Small intestine (tissue), 4 donors: ENCODE results near the gene USE1. TPM values are rescaled to one million over a fixed set of nuclear protein-coding genes. Genes with fewer than 3 reads are reported as not detected.

ENCODE experiments used
- polyA plus RNA-seq, 4 donors: library from polyadenylated mRNA; stranded (reverse) in 3 of 4; unstranded in 1 of 4; fragments of 200-250 nt in 3 of 4; fragments of 120-200 nt in 1 of 4; gene quantifications; one replicate each; pipeline versions ENCODE4 v1.2.1 to v1.2.3, GENCODE V29; 2013
- donor health status: healthy with polysubstance abuse.
- donor health status: Bipolar disorder and iron deficiency.
- donor health status: healthy.

USE1 gene
- polyA plus RNA-seq, 4 donors, result 31.7 to 40.5 (median 37.2) TPM

Other genes with a start within 250 kb of the USE1 start
- gene CPAMD8, start 188.5 kb upstream of the USE1 start, polyA plus RNA-seq, result 1 to 10 TPM in 3 of 4 donors, under 1 TPM in 1; 0.45 to 7.1 (median 3.1) TPM
- 10 to 100 TPM in 2 of 4 donors, 1 to 10 TPM in 2; 7.4 to 16.5 (median 13.2) TPM for gene HAUS8, start 139.9 kb upstream of the USE1 start, polyA plus RNA-seq
- gene MYO9B, start 139.6 kb upstream of the USE1 start, polyA plus RNA-seq, result 10 to 100 TPM; 31.6 to 62.1 (median 47.9) TPM
- 10 to 100 TPM; 24.0 to 93.7 (median 50.9) TPM for gene OCEL1, start 10.9 kb downstream of the USE1 start, polyA plus RNA-seq
- 10 to 100 TPM; 41.6 to 93.0 (median 74.9) TPM for gene NR2F6, start 30.6 kb downstream of the USE1 start, polyA plus RNA-seq
- gene USHBP1, start 49.4 kb downstream of the USE1 start, polyA plus RNA-seq, result 1 to 10 TPM in 3 of 4 donors, not detected in 1; 1.4 to 4.7 (median 2.0) TPM
- 10 to 100 TPM; 68.9 to 82.7 (median 75.3) TPM for gene BABAM1, start 52.1 kb downstream of the USE1 start, polyA plus RNA-seq
- gene ANKLE1, start 66.5 kb downstream of the USE1 start, polyA plus RNA-seq, result under 1 TPM in 3 of 4 donors, not detected in 1; 0.15 to 0.71 (median 0.22) TPM
- gene ABHD8, start 88.1 kb downstream of the USE1 start, polyA plus RNA-seq, result 1 to 10 TPM; 2.2 to 5.1 (median 3.9) TPM
- gene MRPL34, start 90.5 kb downstream of the USE1 start, polyA plus RNA-seq, result 100 to 1,000 TPM in 3 of 4 donors, 10 to 100 TPM in 1; 49.0 to 404 (median 278) TPM
- 10 to 100 TPM; 29.4 to 57.5 (median 48.9) TPM for gene DDA1, start 94.2 kb downstream of the USE1 start, polyA plus RNA-seq
- 1 to 10 TPM; 1.9 to 5.1 (median 3.9) TPM for gene ANO8, start 119.5 kb downstream of the USE1 start, polyA plus RNA-seq
- 10 to 100 TPM in 2 of 4 donors, 1 to 10 TPM in 2; 9.2 to 18.5 (median 10.9) TPM for gene GTPBP3, start 122.2 kb downstream of the USE1 start, polyA plus RNA-seq
- gene PLVAP, start 162.0 kb downstream of the USE1 start, polyA plus RNA-seq, result 100 to 1,000 TPM in 1 of 4 donors, 10 to 100 TPM in 1, 1 to 10 TPM in 2; 2.2 to 115 (median 19.4) TPM
- gene CCDC194, start 178.8 kb downstream of the USE1 start, polyA plus RNA-seq, result under 1 TPM in 2 of 4 donors, not detected in 2; 0.07 to 0.24 TPM
- gene BST2, start 190.3 kb downstream of the USE1 start, polyA plus RNA-seq, result 100 to 1,000 TPM in 1 of 4 donors, 10 to 100 TPM in 2, 1 to 10 TPM in 1; 4.5 to 128 (median 40.2) TPM
- 100 to 1,000 TPM in 1 of 4 donors, 10 to 100 TPM in 3; 57.5 to 117 (median 78.1) TPM for gene MVB12A, start 204.7 kb downstream of the USE1 start, polyA plus RNA-seq
- gene TMEM221, start 233.3 kb downstream of the USE1 start, polyA plus RNA-seq, result under 1 TPM in 2 of 4 donors, not detected in 2; 0.07 to 0.43 TPM
- not detected for gene NXNL1, start 245.6 kb downstream of the USE1 start, polyA plus RNA-seq